ENCODE measurements around the gene DSG2.
"Not testable (repeated sequence)": the region's sequence is repeated elsewhere in the genome, so short reads cannot be mapped to it uniquely, and the experiment has no call there.

DSG2 gene

GRCh38 chr18:31503011-31503410 is 5.0 kb downstream of the DSG2 start:
- no peak for DNase-seq

DNA sequence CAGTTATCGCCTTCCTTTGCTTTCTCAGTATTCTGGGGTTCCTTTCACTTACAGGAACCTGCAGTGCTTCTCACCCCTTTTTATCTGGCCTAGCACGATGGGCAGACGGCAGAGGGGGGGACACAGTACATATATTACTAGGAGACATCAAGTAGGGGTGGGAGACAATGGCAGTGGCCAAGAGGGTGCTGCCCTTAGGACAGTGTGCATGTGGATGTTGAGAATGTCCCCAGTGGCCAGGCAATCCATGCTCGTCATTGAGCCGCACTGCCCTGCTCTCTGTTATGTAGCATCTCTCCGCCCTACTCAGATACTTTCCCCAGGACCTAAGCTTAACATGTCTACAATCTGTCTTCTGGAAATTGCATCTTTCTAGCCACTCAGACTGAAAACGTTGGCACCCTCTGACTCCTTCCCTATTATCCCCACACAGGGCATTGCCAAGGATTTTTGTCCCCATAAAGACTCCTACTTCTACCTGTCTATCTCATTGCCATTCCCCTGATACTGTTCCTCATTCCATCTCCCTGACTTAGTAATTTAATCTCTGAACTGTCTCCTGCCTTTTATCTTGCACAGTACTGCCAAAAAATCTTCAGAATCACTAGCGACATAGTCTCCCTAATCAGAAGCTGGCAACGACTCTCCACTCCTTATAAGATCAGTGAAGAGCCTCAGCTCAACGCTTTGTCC is 6.6 kb downstream of the DSG2 start:
- no peak for DNase-seq

DNA sequence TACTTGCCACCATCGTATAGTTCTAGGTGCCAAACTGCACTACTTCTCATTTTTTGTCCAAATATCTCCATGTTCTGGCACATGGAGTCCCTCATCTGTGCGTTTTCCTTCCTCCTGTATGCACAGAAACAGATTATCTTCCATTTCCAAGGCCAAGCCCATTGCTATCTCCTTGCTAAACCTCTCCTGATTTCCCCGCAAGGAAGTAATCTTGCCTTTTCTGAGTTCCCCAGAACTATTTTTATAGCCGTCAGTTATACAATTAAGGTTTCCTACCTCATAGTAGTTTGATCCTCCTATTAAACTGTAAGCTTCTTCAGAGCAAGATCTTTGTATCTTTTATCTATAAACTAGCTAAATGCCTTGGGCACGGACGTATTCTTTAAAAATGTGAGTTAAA is 7.2 kb downstream of the DSG2 start:
- DNase-seq = no peak

- DNase-seq = no peak
Measured at GRCh38 chr18:31506024-31506742, 8.2 kb downstream of the DSG2 start.

GRCh38 chr18:31507124-31507523 is 9.1 kb downstream of the DSG2 start:
- not testable (repeated sequence) for DNase-seq

DNA sequence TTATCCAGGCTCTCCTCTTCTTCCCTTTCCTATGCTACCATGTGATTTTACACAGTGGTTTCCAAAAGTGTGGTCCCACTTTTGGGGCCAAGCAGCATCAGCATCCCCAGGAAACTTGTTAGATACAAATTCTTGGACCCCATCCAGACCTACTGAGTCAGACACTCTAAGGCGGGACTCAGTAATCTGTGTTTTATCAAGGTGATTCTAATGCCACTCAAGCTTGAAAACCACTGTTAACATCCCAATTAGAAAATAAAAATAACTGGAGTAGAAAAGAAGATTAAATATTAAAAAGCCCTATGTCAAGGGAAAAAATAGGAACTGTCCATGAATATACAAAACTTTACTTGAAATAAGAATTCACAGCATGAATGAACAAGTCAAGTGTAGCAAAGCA is 10.8 kb downstream of the DSG2 start:
- DNase-seq = no peak

DNA sequence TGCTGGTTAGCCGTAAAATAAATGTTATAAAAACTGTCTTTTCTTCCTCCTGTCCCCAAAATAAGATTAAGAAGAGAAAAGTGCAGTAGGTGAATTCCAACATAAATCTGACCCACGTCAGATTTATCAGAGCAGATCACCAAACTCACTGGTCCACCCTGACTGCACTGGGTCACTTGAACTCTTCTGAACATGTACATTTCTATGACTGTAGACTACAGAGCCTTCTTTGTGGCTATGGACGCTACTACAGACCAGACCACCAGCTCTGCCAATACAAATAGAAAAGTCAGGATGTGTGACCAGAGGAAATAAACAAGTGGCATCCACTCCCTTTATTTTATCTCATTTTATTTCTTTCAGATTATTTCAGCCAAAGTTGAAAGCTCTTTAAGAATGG is 11.6 kb downstream of the DSG2 start:
- no peak for DNase-seq

GRCh38 chr18:31510319-31510718 is 12.3 kb downstream of the DSG2 start:
- no peak for DNase-seq

DNA sequence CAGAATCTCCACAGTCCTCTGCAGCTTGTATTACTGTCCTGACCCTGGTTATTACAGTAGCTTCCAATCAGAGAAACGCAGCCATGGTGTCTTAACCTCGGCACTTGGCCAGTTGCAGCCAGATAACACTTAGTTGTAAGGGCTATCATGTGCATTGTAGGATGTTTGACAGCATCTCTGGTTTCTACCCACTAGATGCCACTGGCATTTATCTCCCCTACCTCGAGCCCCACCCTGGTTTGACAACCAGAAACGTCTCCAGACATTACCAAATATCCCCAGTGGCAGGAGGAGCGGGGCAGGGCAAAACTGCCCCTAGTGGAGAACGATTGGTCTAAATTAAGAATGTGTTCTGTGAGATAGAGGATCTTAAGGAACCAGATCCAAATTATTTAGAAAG is 13.1 kb downstream of the DSG2 start:
- DNase-seq = no peak

DNA sequence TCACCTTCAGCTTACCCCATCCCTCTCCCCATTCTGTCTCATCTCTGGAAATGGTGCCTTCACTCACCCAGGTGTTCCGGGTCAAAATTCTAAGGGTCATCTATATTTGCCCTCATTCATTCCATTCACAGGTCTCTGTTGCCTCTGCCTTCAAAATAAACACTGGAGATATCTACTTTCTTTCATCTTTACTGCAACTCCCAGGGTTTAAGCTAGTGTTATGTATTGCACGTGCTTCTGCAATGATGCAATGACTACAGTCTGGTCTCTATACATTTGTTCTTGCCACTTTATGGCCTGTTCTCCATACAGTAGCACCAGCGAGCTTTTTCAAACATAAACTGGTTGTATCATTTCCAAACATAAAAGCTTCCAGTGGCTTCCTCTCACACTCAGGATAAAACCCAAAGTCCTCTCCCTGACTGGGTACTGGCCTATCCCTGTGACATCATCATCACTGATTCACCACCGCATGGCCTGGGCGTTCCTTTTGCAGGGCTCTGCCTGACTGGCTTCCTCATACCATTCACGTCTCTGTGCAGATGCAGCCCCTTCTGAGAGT is 14.3 kb downstream of the DSG2 start:
- DNase-seq = no peak

GRCh38 chr18:31513189-31513935 is 15.4 kb downstream of the DSG2 start:
- no peak for DNase-seq

DNA sequence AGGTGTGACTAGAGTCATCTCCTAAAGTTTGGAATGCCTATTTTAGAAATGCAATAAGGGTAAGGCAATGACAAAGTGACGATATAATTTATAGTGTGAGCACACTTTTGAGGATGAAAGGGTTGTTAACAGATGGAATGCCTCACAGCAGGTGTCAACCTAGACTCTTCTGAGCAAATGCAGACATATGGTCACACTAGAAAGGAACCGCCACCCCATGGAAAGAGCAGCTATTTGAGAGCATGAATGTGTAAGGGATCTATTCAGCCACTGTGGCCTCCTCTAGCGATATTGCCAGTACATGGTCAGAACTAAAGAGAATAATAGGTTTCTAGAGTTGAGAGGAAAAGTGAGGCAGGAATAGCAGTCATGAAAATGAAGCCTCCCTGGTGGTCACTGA is 18.5 kb downstream of the DSG2 start:
- DNase-seq = no peak

DNA sequence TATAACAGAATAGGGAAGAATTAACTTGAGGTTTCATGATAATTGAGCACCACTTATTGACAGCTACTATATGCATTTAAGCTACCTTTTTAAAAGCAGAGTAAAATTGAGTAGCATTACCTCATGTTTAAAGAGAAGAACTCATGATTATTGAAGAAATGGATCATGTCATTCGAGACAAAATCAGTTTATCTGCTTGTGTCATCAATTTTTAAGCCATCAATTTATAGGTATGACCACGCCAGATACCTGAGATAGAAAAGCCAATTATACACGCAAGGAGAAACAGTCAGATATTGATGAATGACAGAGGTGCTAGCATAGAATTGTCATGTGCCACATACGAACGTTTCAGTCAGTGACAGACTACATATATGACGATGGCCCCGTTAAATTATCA is 28.4 kb downstream of the DSG2 start:
- no peak for DNase-seq

GRCh38 chr18:31533236-31533635 is 35.3 kb downstream of the DSG2 start:
- DNase-seq = no peak

- no peak for DNase-seq
Measured at GRCh38 chr18:31538837-31539236, 40.9 kb downstream of the DSG2 start.

- no peak for DNase-seq
Measured at GRCh38 chr18:31546476-31546875, 48.5 kb downstream of the DSG2 start.

- no peak for DNase-seq
Measured at GRCh38 chr18:31548853-31549252, 50.9 kb downstream of the DSG2 start.

DNA sequence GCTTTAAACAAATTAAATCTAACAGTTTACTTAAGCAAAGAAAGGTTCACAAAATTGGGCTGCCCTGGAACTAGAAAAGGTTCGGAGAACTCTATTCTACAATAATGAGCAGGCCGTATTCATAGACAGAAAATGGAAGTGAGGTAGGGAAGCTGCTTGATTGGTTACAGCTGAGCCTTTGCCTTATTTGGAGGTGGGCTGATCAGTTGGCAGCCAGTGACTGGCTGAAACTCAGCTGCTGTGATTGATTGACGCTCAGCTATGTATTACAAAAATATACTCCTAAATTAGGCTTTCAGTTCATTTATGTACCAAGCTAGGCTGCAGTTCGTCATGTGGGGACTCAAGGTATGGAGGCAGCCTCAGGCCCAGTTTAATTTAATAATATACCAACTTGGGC is 51.4 kb downstream of the DSG2 start:
- DNase-seq = no peak

- no peak for DNase-seq
Measured at GRCh38 chr18:31551883-31552282, 53.9 kb downstream of the DSG2 start.

DNA sequence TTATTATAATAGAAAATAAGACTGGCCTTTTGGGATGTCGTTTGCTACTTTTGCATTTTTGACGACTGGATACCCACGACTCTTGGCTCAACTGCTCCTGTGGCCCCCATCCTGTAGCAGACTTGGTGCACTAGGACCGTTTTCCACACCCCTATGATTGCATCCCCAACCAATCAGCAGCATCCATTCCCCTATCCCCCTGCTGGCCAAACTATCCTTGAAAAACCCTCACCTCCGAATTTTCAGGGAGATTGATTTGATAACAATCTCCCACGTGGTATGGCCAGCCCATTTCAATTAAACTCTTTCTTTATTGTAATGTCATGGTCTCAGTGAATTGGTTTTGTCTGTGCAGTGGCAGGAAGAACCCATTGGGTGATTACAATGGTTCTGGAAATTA is 55.8 kb downstream of the DSG2 start:
- DNase-seq = no peak

GRCh38 chr18:31554776-31555175 is 56.8 kb downstream of the DSG2 start:
- no peak for DNase-seq

DNA sequence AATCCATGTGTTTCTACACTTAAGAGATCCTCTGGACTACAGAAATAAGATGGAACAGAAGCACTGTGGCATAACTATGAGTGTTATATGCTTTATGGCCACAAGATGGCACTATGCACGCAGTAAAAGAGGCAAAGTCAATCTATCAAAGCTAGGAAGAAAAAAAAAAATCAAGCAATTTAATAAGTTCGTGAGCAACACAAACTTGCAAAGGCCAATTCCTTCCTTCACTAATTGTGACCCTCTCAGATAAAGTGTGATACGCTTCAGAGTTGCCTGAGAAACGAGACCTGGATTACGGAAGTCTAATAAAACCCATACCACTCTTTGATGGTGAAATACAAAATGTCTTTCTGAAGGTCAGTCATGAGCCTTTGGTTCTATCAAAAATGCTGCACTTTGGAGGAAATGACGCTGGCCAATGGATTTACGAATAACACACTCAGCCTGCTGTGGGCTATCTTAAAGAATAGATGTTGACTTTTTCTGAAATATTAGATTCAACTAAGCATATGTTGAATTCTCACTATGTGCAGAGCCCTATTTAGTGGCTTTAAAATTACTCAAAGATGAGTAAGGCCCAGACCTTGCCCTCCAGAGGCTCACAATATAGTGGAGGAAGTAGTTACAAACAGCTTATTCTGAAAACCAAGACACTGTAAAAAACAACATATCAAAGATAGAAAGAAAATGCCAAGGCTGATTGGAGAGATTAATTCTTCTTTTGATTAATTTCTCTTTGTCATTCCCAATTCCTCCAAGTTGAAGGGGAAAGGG is 58.2 kb downstream of the DSG2 start:
- peak; percentile 38 for DNase-seq

DNA sequence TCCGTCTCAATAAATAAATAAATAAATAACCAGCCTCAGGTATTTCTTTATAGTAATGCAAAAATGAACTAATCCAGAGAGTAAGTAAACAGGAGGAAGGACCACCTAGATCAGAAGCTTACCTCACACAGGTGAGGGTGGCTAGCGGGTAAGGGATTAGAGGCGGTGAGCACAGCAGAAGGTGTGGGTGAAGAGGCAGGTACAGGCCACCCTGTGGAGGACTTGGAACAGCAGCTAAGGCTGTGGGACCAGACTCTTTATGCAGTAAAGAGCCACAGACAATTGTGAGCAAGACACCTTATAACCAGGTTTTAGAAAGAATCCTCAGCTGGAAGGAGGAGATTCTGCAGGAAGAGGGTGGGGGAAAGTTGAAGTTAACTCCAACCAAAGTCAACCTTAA is 59.5 kb downstream of the DSG2 start:
- DNase-seq = no peak
